Neural cell (in vitro differentiated cells): ENCODE results near the gene CHADL.

ENCODE experiments used
- EZH2 ChIP-seq: fragments of 200-600, 300-800 bp; shearing (Covaris generic), sonication (generic); IDR thresholded peaks from 2 replicates; pipeline ENCODE4 v1.6.1; 2014; ENCODE audit warnings: antibody characterized with exemption, low read length, borderline replicate concordance, mild to moderate bottlenecking; ENCODE audit not compliant: insufficient read depth, poor library complexity, severe bottlenecking
- POLR2AphosphoS5 ChIP-seq: IDR thresholded peaks from 2 replicates; pipeline ENCODE4 v1.6.1; 2012
- TF ChIP-seq, protein P1 (sequence below): IDR thresholded peaks from 2 replicates; pipeline ENCODE4 v1.6.1; 2012; ENCODE audit warnings: borderline replicate concordance

DNA sequence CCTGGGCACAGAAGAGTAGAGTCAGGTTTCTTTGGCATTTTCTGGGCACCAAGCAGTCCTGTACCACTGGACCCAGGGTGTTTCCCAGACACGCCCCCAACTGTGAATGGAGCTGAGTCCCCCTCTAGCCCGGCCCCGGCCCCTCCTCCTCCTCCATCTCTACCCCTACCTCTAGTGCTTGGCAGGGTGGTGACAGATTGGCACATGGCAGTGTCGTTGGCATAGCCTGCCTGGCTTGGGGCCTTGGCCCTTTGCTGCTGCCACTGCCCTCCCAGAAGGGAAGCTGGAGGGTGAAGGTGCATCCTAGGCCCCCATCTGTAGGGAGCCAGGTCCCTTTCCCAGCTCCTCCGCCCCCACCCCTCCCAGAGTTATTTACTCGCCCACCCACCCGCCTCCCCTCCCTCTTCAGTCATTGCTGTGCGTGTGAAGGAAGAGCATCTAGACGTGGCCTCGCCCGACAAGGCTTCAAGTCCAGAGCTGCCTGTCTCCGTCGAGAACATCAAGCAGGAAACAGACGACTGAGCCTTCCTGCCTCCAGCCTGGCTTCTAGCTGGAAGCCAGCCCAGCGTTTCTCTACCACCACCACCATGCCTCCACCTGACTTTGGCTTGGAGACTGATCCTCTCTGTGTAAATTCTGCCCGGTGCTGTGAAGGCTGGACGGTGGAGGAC, 10.9 kb downstream of the CHADL start:
- TF ChIP-seq POLR2AphosphoS5 = no peak
- TF ChIP-seq, protein P1, sequence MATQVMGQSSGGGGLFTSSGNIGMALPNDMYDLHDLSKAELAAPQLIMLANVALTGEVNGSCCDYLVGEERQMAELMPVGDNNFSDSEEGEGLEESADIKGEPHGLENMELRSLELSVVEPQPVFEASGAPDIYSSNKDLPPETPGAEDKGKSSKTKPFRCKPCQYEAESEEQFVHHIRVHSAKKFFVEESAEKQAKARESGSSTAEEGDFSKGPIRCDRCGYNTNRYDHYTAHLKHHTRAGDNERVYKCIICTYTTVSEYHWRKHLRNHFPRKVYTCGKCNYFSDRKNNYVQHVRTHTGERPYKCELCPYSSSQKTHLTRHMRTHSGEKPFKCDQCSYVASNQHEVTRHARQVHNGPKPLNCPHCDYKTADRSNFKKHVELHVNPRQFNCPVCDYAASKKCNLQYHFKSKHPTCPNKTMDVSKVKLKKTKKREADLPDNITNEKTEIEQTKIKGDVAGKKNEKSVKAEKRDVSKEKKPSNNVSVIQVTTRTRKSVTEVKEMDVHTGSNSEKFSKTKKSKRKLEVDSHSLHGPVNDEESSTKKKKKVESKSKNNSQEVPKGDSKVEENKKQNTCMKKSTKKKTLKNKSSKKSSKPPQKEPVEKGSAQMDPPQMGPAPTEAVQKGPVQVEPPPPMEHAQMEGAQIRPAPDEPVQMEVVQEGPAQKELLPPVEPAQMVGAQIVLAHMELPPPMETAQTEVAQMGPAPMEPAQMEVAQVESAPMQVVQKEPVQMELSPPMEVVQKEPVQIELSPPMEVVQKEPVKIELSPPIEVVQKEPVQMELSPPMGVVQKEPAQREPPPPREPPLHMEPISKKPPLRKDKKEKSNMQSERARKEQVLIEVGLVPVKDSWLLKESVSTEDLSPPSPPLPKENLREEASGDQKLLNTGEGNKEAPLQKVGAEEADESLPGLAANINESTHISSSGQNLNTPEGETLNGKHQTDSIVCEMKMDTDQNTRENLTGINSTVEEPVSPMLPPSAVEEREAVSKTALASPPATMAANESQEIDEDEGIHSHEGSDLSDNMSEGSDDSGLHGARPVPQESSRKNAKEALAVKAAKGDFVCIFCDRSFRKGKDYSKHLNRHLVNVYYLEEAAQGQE = no peak
- no peak for TF ChIP-seq EZH2
